HTERT RPE-1 (cell line): ENCODE results near the gene ADAM15.

ENCODE experiments used
- in situ Hi-C: fragments of 300-500 bp; cut with MboI; formaldehyde crosslinking; loops from 4 replicates; pipeline ENCODE4 v1.14.3; 2020; ENCODE audit warnings: low sequenced_read_pairs

ADAM15 gene

GRCh38 chr1:155011437-155012025, 39.6 kb upstream of the ADAM15 start:
- in situ Hi-C loops: no loop called here

GRCh38 chr1:155012026-155012546, 39.0 kb upstream of the ADAM15 start:
- in situ Hi-C loops: no loop called here

DNA sequence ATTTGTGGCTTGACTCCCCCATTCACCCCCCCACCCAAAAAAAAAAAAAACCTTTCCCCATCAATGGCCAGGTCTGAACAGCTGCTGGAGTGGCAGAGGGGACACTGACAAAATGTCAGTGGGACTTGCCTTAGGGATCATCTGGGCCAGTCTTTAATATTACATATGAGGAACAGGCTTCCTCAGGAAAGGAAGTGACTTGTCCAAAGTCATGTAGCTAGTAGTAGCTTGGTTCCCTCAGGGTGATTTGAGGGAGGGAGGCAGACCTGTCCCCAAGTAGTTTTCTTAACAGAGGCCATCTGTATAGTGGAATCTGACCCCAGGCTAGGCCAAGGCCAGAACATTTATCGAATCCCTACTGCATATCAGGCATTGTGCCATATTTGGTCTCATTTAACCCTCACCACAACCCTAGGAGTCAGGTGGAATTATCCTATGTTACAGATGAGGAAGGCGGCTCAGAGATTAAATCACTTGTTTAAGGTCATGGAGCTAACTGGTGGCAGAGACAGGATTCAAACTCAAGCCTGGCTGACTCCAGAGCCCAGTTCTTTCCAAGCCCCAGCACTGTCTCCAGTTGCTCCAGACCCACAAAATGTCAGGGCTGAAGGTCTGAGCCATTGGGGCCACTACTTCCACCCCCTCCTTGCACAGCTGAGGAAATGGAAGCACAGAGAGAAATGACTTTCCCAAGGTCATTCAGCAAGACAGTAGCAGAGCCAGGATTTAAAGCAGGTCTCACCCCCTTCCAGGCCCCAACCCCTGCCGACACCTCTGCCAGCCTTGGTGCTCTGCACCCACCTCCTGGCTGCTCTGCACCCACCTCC, 38.1 kb upstream of the ADAM15 start:
- in situ Hi-C loops: no loop called here

- in situ Hi-C loops: no loop called here
Observed at GRCh38 chr1:155013632-155014031, 37.5 kb upstream of the ADAM15 start.

- in situ Hi-C loops: no loop called here
Observed at GRCh38 chr1:155014709-155015508, 36.2 kb upstream of the ADAM15 start.

DNA sequence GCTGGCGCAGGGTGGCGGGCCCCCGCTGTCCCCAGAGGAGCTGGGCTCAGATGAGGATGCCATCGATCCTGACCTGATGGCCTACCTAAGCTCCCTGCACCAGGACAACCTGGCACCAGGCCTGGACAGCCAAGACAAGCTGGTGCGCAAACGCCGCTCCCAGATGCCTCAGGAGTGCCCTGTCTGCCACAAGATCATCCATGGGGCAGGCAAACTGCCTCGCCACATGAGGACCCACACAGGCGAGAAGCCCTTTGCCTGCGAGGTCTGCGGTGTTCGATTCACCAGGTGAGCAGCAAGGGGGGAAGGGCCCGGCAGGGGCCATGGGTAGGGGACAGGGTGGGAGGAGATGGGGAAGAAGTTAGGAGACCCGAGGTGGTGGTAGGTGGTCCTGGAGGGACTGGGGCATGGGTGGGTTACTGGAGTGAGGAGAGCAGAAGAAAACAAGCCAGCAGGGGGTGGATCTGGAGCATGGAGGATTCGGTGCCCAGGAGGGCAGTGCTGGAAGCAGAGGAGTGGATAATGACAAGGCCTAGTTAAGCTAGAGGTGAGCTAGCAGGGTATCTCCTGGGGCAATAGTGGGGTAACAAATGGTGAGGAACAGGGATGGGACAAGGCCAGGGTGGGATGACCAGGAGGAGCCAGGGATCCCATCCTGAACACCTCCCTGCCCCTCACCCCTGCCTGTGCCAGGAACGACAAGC, 35.4 kb upstream of the ADAM15 start:
- in situ Hi-C loops: no loop called here

- in situ Hi-C loops: no loop called here
Observed at GRCh38 chr1:155016231-155016831, 34.8 kb upstream of the ADAM15 start.

DNA sequence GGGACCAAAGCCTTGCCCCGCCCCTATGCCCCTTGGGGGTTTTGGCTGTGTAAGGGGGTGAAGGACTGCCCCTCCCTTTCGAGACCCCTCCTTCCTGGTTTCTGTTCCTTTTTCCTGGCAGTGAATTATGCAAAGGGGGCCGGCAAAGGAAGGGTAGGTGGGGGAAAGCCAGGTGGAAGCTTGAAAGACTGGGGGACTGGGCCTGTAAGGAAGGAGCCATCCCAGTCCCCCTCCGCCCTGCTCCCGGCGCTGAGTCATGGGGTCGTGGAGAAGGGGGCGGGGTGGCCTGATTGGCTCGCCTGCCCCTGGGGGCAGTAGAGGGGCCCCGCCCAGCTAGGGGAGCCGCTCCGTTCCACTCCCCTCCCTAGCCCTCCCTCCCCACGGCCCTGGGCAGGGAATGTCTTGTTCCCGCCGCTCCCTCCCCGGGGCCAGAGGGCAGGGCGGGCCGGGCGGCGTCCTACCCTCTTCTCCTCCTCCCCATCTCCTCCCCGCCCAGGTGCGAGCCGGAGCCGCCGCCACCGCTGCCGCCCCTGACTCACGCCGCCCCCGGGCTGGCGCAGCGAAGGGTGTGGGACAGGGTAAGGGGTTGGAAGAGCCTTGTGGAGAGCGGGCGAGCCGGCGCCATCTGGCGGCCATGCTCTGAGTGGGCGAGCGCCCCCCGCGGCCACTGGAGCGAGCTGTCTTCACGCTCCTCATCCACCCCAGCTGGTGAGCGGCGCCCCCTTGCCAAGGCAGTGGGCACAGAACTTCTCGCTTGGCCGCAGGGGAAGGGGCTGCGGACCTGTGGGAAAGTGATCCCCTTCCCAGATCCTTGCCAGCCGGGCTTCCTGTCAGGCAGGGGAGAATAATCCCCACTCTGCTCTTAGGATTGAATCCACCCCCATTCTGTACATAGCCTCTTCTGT, 33.8 kb upstream of the ADAM15 start:
- in situ Hi-C loops: no loop called here

DNA sequence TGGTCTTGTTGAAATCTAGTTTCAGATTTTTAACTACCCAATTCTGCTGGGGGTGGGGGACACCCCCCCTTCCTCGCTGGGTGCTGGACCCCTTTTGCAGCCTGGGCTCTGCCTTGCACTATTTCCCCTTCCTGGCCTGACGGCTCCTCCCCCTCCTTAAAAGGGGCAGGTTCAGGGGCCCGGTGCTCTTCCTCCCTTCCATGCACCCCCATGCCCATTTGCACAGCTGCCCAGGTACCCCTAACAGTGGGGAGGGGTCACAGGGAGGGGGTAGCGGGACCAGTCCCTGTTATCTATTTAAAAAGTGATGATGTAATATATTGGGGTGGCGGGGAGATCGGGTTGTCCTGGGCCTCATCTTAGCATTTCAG, 33.2 kb upstream of the ADAM15 start:
- in situ Hi-C loops: no loop called here

GRCh38 chr1:155018617-155019348, 32.3 kb upstream of the ADAM15 start:
- in situ Hi-C loops: no loop called here

DNA sequence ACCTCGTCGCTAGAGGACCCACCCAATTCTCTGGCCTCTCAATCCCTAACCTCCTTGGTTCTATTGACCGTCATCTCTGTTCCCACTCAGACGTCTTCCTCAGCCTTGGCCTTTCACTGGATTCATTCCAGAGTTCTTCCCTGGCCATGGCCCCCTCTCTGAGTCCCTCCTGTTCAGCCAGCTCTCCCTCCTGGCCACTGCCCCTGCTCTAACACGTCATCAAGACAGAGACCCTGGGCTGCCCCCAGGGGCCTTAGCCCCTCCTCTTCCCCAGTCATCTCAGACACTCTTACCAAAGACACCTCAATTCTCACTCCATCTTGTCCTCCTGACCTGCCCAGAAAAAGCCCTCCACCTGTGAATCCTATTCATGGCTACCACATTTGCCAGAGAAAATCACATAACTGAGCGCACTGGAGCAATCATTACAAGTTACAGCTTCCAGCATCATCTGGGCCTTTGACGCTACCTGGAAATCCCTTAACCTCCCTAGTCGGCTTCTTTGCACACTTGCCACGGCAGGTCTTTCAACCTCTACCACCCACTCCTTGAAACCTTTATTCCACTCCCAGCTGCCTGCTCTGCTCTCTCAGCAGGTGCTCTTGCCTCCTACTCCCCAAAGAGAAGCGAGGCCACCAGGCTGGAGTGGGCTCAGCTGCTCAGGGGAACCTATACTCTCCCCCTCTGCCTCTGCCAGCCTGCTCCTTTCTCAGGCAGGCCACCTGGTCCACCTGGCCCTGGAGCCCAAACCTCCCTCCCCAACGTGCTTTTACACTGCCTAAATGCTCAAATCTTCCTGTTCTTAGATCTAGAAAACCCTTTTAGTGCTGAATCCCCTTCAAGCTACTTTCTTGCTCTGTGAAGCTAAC, 31.5 kb upstream of the ADAM15 start:
- in situ Hi-C loops: no loop called here

DNA sequence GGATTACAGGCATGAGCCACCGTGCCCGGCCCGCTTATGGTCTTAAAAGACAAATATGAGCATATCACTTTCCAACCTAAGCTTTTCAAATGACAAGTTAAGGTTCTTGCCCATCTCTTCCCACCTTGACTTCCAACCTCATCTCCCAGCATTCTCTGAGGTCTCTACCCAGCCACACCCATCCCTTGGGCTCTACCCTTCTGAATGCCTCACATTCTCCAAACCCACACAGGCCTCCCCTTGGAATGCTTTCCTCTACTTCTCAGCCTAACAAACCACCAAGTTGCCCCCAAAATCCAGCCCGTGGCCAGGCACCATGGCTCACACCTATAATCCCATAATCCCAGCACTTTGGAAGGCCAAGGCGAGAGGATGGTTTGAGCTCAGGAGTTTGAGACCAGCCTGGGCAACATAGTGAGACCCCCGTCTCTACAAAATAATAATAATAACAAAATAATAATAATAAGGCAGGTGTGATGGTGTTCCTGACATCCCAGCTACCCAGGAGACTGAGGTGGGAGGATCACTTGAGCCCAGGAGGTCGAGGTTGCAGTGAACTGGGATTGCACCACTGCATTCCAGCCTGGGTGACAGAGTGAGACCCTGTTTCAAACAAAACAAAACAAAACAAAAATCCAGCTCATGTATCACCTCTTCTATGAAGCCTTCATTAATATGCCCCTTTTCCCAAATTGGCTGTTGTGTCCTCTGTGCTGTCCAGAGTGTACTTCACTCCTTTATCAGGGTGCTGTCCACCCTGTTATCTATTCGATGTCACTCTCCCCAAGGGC, 28.8 kb upstream of the ADAM15 start:
- in situ Hi-C loops: no loop called here

DNA sequence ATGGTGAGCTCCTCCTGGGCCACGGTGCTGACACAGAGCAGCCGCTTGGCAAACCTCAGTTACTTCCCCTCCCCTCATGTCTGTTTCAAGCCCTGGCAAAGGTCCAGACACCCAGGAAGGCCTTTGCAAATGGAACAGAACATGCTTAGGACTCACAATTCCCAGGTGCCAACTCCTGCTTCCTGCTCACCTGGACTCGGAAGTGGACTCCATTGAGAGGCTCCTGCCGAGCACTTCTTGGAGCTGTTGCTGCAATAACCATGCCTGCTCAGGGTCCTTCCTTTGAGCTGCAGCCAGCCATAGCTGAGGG, 28.2 kb upstream of the ADAM15 start:
- in situ Hi-C loops: no loop called here

DNA sequence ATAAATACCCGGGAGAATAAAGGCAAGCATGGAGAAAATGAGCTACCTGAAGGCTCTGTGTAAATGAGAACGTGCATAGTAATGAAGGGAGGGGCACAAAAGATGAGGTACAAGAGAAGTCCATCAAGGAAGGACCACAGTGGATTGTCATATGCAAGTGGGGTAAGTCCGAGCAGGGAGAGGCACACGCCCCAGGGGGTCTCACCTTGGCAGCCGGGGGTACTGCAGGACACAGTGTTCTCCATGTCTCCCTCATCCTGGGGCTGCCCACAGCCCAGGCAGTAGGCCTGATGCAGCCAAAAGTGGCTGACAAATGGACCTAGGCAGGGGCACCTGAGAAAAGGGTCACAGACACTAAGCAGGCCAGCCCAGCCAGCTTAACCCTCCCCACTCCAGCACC, 27.5 kb upstream of the ADAM15 start:
- in situ Hi-C loops: no loop called here

- in situ Hi-C loops: no loop called here
Observed at GRCh38 chr1:155024315-155024714, 26.8 kb upstream of the ADAM15 start.

DNA sequence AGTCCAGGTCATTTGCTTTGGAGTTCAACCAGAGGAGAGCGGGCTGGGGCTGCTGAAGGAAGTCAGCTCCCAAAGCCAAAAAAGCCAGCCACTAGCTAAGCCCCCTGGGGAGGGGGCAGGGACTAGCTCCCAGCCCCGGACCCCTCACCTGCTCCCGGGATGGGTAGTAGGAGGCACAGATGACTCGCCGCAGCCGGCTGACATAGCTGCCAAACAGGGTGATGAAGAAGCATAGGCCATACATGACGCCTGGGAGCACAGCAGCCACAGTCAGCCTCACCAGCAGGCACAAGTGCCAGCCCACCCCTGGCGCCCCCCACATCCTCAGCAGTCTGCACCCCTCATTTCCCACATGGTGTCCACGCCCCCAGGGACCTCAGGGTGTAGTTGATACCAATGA, 25.0 kb upstream of the ADAM15 start:
- in situ Hi-C loops: no loop called here

DNA sequence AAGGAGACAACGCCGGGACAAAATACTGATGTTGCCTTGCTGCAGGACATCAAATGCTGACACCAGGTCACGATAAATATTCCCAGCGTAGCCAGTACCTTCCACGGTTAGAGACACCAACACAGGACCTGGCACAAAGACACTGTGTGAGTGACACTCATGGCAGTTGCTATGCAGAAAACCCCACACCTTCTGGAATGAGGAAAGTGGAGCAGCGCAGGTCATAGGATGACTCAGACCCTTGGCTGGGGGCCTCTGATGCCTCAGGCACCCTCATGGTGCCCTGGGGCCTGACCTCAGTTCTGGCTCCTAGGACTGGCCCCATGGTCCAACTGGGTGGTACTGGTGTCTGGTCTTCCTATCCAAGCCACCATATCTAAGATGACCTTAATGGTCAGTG, 24.5 kb upstream of the ADAM15 start:
- in situ Hi-C loops: no loop called here
